ENCODE results near the gene SF3B2.
"Not testable (repeated sequence)": the region's sequence is repeated elsewhere in the genome, so short reads cannot be mapped to it uniquely, and the experiment has no call there.

The SF3B2 gene

DNA sequence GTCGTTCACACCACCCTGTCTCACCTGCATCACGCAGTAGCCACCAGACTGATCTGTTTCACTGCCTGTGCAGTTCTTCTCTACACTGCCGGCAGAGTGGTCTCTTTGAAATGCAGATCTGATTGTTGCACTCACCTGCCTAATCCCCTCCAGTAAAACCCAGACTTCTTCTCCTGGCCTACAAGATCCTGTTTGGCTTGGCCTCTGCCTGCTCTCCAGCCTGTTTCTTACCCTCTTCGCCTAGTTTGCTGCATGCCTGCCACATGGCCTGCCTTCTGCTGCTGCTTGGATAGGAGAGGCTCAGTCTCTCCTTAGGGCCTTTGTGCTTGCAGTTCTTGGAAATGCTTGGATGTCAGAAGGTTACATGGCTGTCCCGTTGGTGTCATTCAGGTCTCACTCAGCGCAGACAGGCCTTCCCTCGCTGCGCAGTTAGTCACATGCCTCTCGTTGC lies 59.9 kb downstream of the SF3B2 start:
- no peak for DNase-seq

DNA sequence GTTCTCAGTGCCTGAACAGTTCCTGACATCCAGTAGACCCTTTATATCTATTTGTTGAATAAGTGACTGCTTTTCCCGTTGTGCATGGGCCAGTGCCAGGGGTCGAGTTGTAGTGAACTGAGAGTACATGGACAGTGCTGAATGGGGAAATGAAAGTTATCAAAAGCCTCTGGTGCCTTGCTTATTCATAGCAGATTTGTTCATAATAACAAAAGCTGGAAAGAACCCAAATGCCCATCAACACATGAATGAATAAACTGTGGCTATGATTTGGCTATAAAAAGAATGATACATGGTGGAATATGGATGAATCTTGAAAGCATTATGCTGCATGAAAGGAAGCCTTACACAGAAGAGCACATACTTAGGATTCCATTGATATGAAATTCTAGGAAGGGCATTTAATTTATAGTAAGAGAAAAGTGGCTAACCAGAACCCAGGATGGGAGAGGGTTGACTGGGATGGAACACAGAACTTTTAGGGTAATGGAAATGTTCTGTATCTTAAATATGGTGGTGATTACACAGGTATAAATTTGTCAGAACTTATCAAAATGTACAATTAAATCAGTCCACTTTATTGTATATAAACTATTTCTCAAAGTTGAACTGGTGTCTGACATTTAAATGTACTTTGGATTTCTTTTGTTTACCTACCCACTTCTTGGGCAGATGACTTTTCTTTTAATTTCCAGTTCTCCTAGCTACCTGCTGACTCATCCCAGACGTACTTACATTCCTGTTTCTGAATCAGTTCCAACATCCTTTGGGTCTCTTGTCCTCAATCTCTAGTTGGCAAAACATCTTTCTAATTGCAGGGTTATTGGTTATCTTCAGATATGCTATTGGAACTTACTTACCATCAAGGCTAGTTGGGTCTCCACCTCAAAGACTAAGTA lies 60.7 kb downstream of the SF3B2 start:
- no peak for DNase-seq

DNA sequence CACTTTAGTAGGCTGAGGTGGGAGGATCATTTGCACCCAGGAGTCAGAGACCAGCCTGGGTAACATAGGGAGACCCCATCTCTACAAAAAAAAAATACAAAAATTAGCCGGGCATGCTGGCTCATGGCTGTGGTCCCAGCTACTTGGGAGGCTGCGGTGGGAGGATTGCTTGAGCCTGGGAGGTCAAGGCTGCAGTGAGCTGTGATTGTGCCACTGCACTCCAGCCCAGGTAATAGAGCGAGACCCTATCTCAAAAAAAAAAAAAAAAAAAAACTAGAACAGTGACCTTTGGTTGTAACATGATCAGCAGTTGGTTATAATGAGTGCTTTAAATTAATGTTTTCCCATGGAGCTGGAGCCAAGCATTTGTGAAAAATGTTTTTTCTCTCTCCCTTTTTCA lies 62.8 kb downstream of the SF3B2 start:
- not testable (repeated sequence) for DNase-seq

DNA sequence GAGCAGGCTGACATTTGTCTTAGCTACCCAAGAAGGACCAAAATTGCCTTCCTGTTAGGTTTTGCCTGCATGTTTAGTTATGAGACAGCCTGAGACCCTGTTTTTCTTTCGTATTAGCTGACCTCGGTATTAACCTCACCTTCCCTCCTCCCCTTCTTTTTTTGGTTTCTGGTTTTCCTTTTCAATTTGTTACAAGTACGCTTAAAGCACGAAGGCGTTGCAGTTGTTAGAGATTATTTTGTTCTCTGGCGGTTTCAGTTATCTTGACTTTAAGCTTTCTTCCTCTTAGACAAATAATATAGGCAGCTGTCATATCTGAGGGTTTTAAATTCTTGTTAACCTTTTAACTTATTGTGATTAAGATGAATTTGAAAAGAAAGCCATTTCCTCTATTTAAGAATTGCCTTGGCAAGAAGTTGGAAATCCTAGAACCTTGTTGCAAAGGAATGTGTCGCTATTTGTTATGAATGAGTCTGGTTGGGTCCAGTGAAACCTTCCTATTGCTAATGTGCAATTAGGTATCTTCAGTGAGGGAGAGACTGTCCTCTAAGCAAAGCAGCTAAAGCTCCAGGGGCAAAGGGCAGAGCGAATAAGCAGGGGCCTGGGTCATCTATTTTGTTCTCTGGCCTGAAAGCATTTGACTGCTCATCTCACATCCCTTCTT lies 63.6 kb downstream of the SF3B2 start:
- no peak for DNase-seq

DNA sequence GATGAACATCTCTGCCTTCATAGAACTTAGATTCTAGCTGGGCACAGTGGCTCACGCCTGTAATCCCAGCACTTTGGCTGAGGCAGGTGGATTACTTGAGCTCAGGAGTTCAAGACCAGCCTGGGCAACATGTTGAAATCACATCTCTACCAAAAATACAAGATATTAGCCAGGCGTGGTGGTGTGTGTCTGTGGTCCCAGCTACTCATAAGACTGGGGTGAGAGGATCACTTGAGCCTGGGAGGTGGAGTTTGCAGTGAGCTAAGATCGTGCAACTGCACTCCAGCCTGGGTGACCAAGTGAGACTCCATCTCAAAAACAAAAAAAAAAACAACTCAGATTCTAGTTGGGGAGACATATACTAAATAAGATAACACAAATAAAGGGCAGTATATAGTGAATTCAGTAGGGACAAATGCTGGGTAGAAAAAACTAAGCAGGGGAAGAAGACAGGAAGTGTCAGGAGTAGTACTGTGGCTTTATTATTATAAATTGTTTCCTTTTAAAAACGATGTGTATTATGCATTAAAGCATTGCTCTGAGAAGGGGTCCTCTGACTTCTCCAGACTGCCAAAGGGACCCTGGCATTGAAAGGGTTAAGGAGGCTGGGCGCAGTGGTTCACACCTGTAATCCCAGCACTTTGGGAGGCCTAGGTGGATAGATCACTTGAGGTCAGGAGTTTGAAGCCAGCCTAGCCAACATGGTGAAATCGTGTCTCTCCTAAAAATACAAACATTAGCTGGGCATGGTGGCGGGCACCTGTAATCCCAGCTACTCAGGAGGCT lies 64.6 kb downstream of the SF3B2 start:
- DNase-seq, result no peak

DNA sequence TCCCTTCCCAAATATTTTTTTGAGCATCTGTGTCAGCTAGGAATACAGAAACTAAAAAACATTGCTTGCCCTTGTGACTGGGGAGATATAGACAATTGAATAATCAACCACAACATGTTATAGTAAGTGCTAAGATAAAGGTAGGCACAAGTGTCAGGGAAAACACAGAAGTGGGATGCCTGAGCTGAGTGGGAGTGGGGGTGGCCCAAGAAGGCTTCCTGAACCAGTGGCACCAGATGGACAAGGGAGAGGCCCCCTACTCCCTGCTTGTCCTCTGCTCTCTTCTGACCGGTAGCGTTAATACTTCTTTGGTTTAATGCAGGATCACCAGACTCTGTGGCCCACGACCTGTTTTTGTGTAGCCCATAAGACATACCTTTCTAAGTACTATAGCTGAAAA lies 66.7 kb downstream of the SF3B2 start:
- DNase-seq, result no peak

Measured in NCI-H1417 treated with DMSO at 0.1 percent for 48 hours (cell line).